Measurements from ENCODE around the gene FAM227B.

DNA sequence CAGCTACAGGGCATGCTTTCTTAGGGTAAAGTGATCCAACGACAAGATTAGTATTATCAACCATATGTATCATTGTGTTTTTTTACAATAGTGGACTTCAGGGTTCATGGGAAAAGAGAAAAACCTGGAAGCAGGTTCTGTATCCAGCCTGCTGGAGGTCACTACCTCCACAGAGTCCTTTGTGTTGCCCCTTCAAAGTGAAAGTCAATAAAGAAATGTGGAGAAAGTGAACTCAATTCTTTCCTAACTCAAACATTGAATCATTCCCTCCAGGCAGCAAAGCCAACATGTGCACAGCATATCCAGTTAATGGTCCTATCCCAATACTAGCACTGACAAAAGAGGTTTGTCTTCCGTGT, 152.2 kb downstream of the FAM227B start:
- no peak for TF ChIP-seq POLR2A (IDR thresholded peaks at IDR 0.05)
- TF ChIP-seq, protein P1, sequence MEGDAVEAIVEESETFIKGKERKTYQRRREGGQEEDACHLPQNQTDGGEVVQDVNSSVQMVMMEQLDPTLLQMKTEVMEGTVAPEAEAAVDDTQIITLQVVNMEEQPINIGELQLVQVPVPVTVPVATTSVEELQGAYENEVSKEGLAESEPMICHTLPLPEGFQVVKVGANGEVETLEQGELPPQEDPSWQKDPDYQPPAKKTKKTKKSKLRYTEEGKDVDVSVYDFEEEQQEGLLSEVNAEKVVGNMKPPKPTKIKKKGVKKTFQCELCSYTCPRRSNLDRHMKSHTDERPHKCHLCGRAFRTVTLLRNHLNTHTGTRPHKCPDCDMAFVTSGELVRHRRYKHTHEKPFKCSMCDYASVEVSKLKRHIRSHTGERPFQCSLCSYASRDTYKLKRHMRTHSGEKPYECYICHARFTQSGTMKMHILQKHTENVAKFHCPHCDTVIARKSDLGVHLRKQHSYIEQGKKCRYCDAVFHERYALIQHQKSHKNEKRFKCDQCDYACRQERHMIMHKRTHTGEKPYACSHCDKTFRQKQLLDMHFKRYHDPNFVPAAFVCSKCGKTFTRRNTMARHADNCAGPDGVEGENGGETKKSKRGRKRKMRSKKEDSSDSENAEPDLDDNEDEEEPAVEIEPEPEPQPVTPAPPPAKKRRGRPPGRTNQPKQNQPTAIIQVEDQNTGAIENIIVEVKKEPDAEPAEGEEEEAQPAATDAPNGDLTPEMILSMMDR (IDR thresholded peaks at IDR 0.05): no peak

All from body of pancreas (tissue), 4 donors.